HG02610 (cell line): ENCODE measurements around the gene STARD13.

ENCODE experiments used
- ATAC-seq: cut with Tn5 transposase; IDR thresholded peaks from one replicate; pipeline ENCODE4 v1.9.1; 2021; ENCODE audit warnings: mild to moderate bottlenecking, moderate library complexity; ENCODE audit not compliant: unreplicated experiment

Gene STARD13

DNA sequence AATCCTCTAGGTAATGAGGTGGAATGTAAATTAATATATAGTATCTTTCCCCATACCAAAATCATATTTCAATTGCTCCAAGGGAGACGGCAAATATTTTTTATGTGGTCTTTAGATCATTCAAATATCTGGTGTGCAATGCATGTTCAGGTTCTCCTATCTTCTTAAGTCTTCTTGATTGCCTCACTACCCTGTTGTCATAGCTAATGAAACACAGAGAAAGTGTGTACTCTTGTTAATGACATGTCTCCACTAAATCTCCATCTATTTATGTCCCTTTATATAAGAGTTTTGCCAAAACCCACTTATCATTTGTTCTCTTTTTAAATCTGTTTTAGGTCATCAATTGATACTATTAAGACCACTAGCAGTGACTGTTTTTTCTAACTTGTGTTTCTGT lies 6.6 kb downstream of the STARD13 start:
- ATAC-seq: no peak

GRCh38 chr13:33277946-33278345 lies 7.6 kb downstream of the STARD13 start:
- no peak for ATAC-seq

- no peak for ATAC-seq
Measured at GRCh38 chr13:33277037-33277740, 8.4 kb downstream of the STARD13 start.

GRCh38 chr13:33276570-33276969 lies 9.0 kb downstream of the STARD13 start:
- ATAC-seq: no peak

DNA sequence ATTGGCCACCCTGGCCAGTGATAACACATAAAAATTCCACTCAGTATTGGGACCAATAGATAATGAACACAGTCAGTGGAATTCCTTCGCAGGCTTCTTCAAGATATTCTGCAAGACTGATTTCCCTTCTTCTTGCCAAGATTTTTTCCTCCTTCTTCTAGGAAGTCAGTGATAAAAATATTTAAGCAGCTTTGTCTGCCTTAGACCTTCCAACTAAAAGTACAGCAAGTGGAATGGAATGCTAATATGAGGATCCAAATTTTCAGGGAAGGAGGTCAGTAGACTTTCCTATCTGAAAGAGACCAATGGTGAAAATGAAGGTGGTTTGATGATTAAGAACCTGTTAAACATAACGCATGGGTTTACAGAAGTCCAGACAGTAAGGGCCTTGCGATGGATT lies 9.6 kb downstream of the STARD13 start:
- ATAC-seq: no peak

- ATAC-seq: no peak
Measured at GRCh38 chr13:33274264-33274663, 11.3 kb downstream of the STARD13 start.

GRCh38 chr13:33272531-33273124 lies 12.9 kb downstream of the STARD13 start:
- ATAC-seq: no peak

DNA sequence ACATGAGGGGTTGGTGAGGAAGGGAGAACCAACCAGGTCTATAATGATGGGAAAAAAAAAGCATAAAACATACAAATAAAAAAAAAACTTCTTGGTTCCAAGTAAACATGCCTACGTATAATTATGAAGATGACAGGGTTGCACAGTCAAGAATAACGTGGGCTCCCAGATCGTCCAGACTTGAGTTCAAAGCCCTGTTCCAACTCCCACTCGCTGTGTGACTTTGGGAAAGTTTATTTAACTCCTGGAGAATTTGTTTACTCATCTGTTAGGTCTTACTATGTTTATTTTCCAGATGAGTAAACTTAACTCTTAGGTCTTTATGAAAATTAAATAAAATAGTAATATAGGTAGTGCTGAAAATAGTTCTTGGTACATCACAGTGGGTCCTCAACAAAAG lies 13.8 kb downstream of the STARD13 start:
- ATAC-seq: no peak

GRCh38 chr13:33270895-33271538 lies 14.5 kb downstream of the STARD13 start:
- ATAC-seq: no peak

- ATAC-seq: no peak
Measured at GRCh38 chr13:33265607-33266006, 19.9 kb downstream of the STARD13 start.

DNA sequence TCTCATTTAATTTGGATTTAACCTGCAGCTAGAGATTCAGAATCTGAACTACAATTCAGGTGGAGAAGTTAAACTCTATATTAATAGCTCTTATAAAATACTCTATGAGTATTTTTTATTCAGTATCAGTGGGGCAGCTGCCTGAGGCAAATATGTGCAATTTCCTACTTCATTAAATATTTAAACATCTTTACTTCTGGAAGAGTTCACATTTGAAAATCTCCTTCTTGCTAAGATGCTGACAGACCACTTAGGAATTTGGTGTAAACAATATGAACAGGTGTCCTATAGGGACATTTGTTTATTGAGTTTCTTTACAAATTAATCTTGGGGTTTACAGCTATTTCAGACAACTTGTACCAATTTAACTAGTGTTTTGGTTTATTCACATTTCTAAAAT lies 20.4 kb downstream of the STARD13 start:
- ATAC-seq: no peak

GRCh38 chr13:33264620-33264978 lies 21.0 kb downstream of the STARD13 start:
- ATAC-seq: no peak

GRCh38 chr13:33263976-33264619 lies 21.5 kb downstream of the STARD13 start:
- ATAC-seq: no peak

GRCh38 chr13:33263484-33263883 lies 22.1 kb downstream of the STARD13 start:
- no peak for ATAC-seq

DNA sequence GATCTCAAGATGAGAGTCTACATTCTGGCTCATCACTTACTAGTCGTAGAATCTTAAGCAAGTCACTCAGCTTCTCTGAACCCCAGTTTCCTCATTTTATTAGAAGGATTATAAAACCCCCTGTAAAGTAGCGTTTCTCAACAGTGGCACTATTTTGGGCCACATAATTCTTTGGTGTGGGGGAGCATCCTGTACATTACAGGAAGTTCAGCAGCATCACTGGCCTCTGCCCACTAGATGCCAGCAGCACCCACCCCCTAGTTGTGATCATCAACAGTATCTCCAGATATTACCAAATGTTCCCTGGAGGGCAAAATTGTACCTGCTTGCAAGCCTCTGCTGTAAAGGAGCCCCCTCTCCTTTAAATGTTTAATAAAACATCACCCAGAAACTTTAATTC lies 22.6 kb downstream of the STARD13 start:
- no peak for ATAC-seq

DNA sequence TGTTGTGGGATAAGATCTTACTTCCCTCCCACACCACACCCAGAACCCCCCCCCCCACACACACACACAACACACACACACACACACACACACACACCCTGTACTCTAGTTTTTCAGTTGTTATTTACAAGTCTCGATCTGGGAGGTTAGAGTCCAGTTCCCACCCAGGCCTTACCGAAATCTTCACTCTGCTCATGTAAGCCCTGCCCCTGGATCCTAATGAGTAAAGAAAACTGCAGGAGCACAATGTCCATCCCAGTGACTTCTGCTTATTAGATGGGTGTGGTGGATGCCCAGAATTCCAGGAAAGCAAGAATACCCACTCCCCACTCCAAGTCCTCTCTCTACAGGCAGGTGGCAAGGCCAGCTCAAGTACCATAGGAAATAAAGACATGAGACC lies 23.0 kb downstream of the STARD13 start:
- no peak for ATAC-seq

DNA sequence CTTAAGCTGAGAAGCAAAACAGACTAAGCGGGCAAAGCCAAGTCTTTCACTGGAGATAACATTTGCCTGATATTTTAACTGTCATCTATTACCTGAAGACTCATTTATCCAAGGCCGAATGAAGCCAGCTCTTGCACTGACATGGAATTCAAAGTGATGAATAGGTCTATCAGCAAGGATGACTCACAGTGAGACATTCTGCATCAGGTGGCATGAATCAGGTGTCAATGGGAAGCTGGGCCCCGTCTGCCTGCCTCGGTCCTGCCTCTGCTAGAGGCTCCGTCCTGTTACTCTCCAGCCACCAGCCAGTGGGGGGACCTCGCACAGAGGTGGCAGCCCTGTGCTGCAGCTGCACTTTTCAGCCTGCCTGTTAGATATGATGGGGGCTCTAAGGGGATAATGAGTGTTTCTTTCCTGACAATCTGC lies 23.5 kb downstream of the STARD13 start:
- no peak for ATAC-seq

- no peak for ATAC-seq
Measured at GRCh38 chr13:33261387-33262061, 24.0 kb downstream of the STARD13 start.

DNA sequence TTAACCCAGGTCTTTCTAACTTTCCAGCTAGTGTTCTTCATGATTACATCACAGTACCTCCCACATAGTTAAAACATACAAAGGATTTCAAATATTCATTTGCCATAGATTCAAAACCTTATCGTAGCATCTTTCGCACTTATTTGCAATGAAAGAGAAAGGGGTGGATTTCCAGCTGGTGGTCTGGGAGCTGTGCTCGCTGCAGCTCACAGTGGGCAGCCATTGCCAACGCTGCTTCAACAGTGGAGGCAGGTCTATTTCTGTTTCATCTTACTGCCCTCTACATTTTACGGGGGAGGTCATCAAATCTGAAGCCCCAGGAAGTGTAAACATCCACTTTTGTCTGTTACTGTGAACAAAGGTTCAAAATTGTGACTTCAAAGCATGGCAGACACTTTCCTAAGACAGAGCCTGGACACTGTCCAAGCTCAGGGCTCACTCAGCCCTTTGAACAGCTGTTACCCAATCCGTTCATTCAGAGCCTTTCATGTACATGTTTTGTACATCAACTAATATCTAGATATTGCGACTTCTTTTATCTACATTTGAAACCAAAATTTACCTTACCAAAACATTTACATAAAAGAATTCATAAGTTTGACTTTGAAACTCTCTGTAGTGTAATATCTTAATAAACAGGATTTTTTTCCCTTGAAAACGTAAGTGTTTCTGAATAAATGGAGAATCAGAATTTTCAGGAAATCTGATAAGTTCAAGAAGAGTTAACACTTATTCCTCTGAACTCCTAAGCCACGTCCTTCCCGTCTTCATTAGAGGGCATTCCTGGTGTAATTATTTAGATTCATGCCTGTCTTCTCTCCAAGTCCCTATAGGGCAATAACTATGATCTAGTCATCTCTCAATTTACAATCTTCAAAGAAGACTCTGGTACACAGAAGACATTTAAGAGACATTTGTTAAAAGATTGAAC lies 25.1 kb downstream of the STARD13 start:
- no peak for ATAC-seq

GRCh38 chr13:33259296-33259695 lies 26.3 kb downstream of the STARD13 start:
- no peak for ATAC-seq
